ENCODE results near the gene REC8.

DNA sequence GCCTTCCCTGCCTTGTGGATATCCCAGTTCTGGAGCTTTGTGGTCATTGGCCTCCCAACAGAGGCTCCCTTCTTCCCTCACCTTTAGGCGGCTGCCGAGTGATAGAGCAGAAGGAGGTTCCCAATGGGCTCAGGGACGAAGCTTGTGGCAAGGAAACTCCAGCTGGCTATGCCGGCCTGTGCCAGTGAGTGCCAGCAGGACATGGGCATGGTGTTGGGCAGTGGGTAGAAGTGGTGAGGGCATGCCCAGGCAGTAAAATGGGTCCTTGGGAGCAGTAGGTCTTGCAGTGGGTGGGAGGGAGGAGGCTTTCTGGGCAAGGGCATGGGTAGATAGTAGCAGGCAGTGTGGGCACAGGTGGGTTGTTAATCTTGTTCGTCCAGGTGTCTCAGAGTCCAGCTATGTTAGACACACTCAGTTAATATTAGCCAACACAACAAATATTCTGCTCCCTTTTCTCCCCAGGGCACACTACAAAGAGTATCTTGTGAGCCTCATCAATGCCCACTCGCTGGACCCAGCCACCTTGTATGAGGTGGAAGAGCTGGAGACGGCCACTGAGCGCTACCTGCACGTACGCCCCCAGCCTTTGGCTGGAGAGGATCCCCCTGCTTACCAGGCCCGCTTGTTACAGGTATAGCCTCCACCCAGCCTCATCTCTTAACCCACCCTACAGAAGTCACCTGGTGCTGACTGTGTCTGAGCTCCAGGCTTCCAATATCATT, 11.9 kb upstream of the REC8 start:
- TF ChIP-seq, protein P1, sequence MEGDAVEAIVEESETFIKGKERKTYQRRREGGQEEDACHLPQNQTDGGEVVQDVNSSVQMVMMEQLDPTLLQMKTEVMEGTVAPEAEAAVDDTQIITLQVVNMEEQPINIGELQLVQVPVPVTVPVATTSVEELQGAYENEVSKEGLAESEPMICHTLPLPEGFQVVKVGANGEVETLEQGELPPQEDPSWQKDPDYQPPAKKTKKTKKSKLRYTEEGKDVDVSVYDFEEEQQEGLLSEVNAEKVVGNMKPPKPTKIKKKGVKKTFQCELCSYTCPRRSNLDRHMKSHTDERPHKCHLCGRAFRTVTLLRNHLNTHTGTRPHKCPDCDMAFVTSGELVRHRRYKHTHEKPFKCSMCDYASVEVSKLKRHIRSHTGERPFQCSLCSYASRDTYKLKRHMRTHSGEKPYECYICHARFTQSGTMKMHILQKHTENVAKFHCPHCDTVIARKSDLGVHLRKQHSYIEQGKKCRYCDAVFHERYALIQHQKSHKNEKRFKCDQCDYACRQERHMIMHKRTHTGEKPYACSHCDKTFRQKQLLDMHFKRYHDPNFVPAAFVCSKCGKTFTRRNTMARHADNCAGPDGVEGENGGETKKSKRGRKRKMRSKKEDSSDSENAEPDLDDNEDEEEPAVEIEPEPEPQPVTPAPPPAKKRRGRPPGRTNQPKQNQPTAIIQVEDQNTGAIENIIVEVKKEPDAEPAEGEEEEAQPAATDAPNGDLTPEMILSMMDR (IDR thresholded peaks at IDR 0.05) = no peak
- TF ChIP-seq POLR2A (IDR thresholded peaks at IDR 0.05) (no peak), EP300 (IDR thresholded peaks at IDR 0.05) (no peak)

Data from ovary (tissue), 3 donors.